Measurements from ENCODE around the gene SPDYA. TPM values are rescaled to one million over a fixed set of nuclear protein-coding genes. Genes with fewer than 3 reads are reported as not detected.

SPDYA gene
- 0.15 and 0.17 TPM in 2 replicates for total RNA-seq

GRCh38 chr2:28810384-28811285 lies at the start of gene SPDYA:
SPDYA (plus strand) TSS chr2:28810834; CDS start chr2:28816015, 5,181 bp downstream.

GRCh38 chr2:28870146-28870891 lies 59.7 kb downstream of the SPDYA start, which contains the start of gene TRMT61B:
TRMT61B (minus strand) TSS chr2:28870309; CDS start chr2:28870277, 32 bp downstream.

GRCh38 chr2:28894470-28895188 lies 84.0 kb downstream of the SPDYA start, which contains the start of gene WDR43:
WDR43 (plus strand) TSS chr2:28894667; CDS start chr2:28894699, 32 bp downstream.

Other genes starting within 250 kb of the SPDYA start
- 82.7 and 87.9 TPM in 2 replicates for gene PPP1CB, start 59.0 kb upstream of the SPDYA start, total RNA-seq
- 7.6 and 11.1 TPM in 2 replicates for gene TRMT61B, start 59.5 kb downstream of the SPDYA start, total RNA-seq
- 35.5 and 39.4 TPM in 2 replicates for gene WDR43, start 83.8 kb downstream of the SPDYA start, total RNA-seq
- gene TOGARAM2, start 170.5 kb downstream of the SPDYA start, total RNA-seq: under 0.01 TPM in 1 of 2 replicates, not detected in the other